ENCODE measurements around the gene SC5D. TPM values are rescaled to one million over a fixed set of nuclear protein-coding genes. Genes with fewer than 3 reads are reported as not detected.

Gene SC5D
- total RNA-seq, 1 experiment from 2014 or later = 79.2 TPM

GRCh38 chr11:121349790-121350189 lies 57.2 kb downstream of the SC5D start:
- ATAC-seq (no peak), DNase-seq (ENCODE audit: low spot score) (no peak)
- H3K4me1 Mint-ChIP-seq = peaks cover 17% of the 10 kb centered on the region
- no peak overlapping the region for H3K27ac Mint-ChIP-seq
- POLR2A ChIA-PET = no interaction called here
- no peaks in the 10 kb centered on the region for H3K27me3 Mint-ChIP-seq (ENCODE audit: low read depth)
- CTCF ChIA-PET = no interaction called here
- H3K36me3 Mint-ChIP-seq = no peaks in the 10 kb centered on the region
- H3K4me3 Mint-ChIP-seq = no peak overlapping the region
- H3K9me3 Mint-ChIP-seq = no peaks in the 10 kb centered on the region
- TF ChIP-seq NFYB (CRISPR knock-in tag; conservative IDR thresholded peaks at IDR 0.05; ENCODE audit: low read depth) = no peak
- TF ChIP-seq ZNF219 (CRISPR knock-in tag; IDR thresholded peaks at IDR 0.05; ENCODE audit: borderline replicate concordance) = no peak
- no peak for TF ChIP-seq EMX1 (CRISPR knock-in tag; IDR thresholded peaks at IDR 0.05)
- TF ChIP-seq FOXJ3 (CRISPR knock-in tag; IDR thresholded peaks at IDR 0.05; ENCODE audit: borderline replicate concordance) = no peak
- no peak for TF ChIP-seq NR2C2 (CRISPR knock-in tag; IDR thresholded peaks at IDR 0.05)
- no peak for TF ChIP-seq ZBTB21 (CRISPR knock-in tag; IDR thresholded peaks at IDR 0.05; ENCODE audit: borderline replicate concordance)
- TF ChIP-seq HMGA2 (CRISPR knock-in tag; IDR thresholded peaks at IDR 0.05) = no peak
- TF ChIP-seq HMGXB4 (CRISPR knock-in tag; IDR thresholded peaks at IDR 0.05) = no peak
- no peak for TF ChIP-seq GABPB1 (CRISPR knock-in tag; IDR thresholded peaks at IDR 0.05)
- TF ChIP-seq ETV6 (CRISPR knock-in tag; IDR thresholded peaks at IDR 0.05) = no peak
- no peak for TF ChIP-seq ELF4 (CRISPR knock-in tag; IDR thresholded peaks at IDR 0.05; ENCODE audit: low read depth)
- TF ChIP-seq NR1H2 (CRISPR knock-in tag; IDR thresholded peaks at IDR 0.05) = no peak
- no peak for TF ChIP-seq FOXP1 (CRISPR knock-in tag; IDR thresholded peaks at IDR 0.05; ENCODE audit: borderline replicate concordance)
- no peak for TF ChIP-seq GRHL2 (CRISPR knock-in tag; IDR thresholded peaks at IDR 0.05; ENCODE audit: insufficient replicate concordance, severe bottlenecking)
- TF ChIP-seq PRDM15 (CRISPR knock-in tag; IDR thresholded peaks at IDR 0.05) = no peak
- TF ChIP-seq STAT6 (CRISPR knock-in tag; conservative IDR thresholded peaks at IDR 0.05; ENCODE audit: low read depth) = no peak
- TF ChIP-seq E2F5 (CRISPR knock-in tag; IDR thresholded peaks at IDR 0.05) = no peak
